ENCODE data around the gene TGFB1I1.
"Not testable (repeated sequence)": the region's sequence is repeated elsewhere in the genome, so short reads cannot be mapped to it uniquely, and the experiment has no call there.

The TGFB1I1 gene

DNA sequence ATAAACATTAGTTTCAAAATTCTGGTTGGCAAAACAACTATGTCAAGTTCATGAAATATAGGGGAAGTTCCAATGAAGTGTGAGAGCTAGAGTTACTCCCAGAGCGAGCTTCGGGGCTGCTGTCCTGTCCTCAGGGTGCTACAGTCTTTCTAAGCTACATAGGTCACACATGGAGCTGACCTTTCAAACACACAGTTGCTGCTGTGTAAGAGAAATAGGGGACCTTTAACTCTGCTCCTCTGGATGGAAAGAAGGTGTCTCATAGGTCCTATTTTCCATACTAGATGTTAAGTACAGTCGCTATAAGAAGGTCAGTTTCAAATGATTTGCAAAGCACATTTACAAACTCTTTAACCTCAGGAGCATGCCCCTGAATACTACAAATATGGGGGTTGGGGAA lies 49.4 kb downstream of the TGFB1I1 start:
- no peak overlapping the region for H2AFZ ChIP-seq (ENCODE audit: low read length, unreplicated experiment)
- no peaks in the 10 kb centered on the region for H3K79me2 ChIP-seq (ENCODE audit: control insufficient read depth, insufficient read depth, low read length, unreplicated experiment)
- no peak overlapping the region for H3K4me3 ChIP-seq (ENCODE audit: low read depth, low read length)
- H3K27ac ChIP-seq (ENCODE audit: low read depth, low read length) = no peak overlapping the region
- no peaks in the 10 kb centered on the region for H3K36me3 ChIP-seq (ENCODE audit: insufficient read depth, low read length)
- peaks cover 36% of the 10 kb centered on the region for H3K27me3 ChIP-seq (ENCODE audit: insufficient read depth, low read length)
- no peaks in the 10 kb centered on the region for H3K4me1 ChIP-seq (ENCODE audit: control insufficient read depth, insufficient read depth, low read length, unreplicated experiment)

- Histone ChIP-seq H3K4me3 (ENCODE audit: low read depth, low read length) (no peak overlapping the region), H3K36me3 (ENCODE audit: insufficient read depth, low read length) (no peaks in the 10 kb centered on the region), H3K4me1 (ENCODE audit: control insufficient read depth, insufficient read depth, low read length, unreplicated experiment) (no peaks in the 10 kb centered on the region), H3K27ac (ENCODE audit: low read depth, low read length) (no peak overlapping the region), H3K79me2 (ENCODE audit: control insufficient read depth, insufficient read depth, low read length, unreplicated experiment) (no peaks in the 10 kb centered on the region), H2AFZ (ENCODE audit: low read length, unreplicated experiment) (no peak overlapping the region), H3K27me3 (ENCODE audit: insufficient read depth, low read length) (peaks cover 39% of the 10 kb centered on the region)
Observed at GRCh38 chr16:31522071-31522470, 50.1 kb downstream of the TGFB1I1 start.

DNA sequence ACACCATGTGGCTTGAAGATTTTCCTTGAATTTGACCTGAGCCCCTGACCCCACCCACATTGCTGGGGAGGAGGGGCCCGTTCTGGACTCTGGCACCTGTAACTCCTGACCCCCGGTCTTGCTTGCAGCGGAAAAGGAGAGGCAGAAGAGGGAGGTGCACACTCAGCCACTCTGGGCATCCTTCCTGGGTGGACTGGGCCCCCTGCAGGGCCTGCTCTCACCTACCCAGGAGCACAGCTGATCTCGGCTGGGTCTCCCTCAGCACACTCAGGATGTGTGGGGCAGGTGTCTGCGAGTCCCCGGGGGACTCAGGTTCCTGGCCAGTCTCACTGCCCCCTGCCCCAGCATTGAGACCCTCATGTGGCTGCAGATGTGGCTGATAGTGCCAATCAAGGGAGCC lies 51.8 kb downstream of the TGFB1I1 start:
- H3K4me3 ChIP-seq (ENCODE audit: low read depth, low read length); H3K4me1 ChIP-seq (ENCODE audit: control insufficient read depth, insufficient read depth, low read length, unreplicated experiment); H3K27ac ChIP-seq (ENCODE audit: low read depth, low read length); H3K36me3 ChIP-seq (ENCODE audit: insufficient read depth, low read length); H3K79me2 ChIP-seq (ENCODE audit: control insufficient read depth, insufficient read depth, low read length, unreplicated experiment); H2AFZ ChIP-seq (ENCODE audit: low read length, unreplicated experiment): not testable (repeated sequence)
- H3K27me3 ChIP-seq (ENCODE audit: insufficient read depth, low read length) = peaks cover 48% of the 10 kb centered on the region

DNA sequence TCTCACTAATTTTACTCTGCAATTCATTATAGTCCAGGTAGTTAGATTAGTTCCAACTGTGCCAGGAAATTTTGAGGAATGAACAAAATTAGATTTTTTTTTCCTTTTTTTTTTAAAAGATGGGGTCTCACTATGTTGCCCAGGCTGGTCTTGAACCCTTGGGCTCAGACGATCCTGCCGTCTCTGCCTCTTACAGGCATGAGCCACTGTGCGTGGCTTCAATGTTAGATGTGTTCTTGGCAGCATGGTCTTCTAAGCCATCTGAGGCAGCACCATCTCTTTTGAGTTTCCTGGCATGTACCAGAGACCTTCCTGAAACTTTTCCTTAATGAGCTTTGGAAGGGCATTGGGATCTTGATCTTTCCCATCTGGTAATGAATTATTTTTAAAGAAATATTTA lies 53.2 kb downstream of the TGFB1I1 start:
- no peaks in the 10 kb centered on the region for H3K79me2 ChIP-seq (ENCODE audit: control insufficient read depth, insufficient read depth, low read length, unreplicated experiment)
- H3K36me3 ChIP-seq (ENCODE audit: insufficient read depth, low read length) = no peaks in the 10 kb centered on the region
- no peak overlapping the region for H3K27ac ChIP-seq (ENCODE audit: low read depth, low read length)
- peaks cover 5% of the 10 kb centered on the region for H3K4me1 ChIP-seq (ENCODE audit: control insufficient read depth, insufficient read depth, low read length, unreplicated experiment)
- H3K4me3 ChIP-seq (ENCODE audit: low read depth, low read length) = no peak overlapping the region
- no peak overlapping the region for H2AFZ ChIP-seq (ENCODE audit: low read length, unreplicated experiment)
- H3K27me3 ChIP-seq (ENCODE audit: insufficient read depth, low read length) = peaks cover 60% of the 10 kb centered on the region

Measured in ACC112 (cell line).